NCI-H2196 treated with DMSO at 0.1 percent for 48 hours (cell line): ENCODE data around the gene NCKAP1.
"Not testable (repeated sequence)": the region's sequence is repeated elsewhere in the genome, so short reads cannot be mapped to it uniquely, and the experiment has no call there.

Experiments
- DNase-seq: peaks from one replicate; lab custom pipeline; 2025; ENCODE audit not compliant: unreplicated experiment; lab: John Stamatoyannopoulos, UW

Gene NCKAP1

DNA sequence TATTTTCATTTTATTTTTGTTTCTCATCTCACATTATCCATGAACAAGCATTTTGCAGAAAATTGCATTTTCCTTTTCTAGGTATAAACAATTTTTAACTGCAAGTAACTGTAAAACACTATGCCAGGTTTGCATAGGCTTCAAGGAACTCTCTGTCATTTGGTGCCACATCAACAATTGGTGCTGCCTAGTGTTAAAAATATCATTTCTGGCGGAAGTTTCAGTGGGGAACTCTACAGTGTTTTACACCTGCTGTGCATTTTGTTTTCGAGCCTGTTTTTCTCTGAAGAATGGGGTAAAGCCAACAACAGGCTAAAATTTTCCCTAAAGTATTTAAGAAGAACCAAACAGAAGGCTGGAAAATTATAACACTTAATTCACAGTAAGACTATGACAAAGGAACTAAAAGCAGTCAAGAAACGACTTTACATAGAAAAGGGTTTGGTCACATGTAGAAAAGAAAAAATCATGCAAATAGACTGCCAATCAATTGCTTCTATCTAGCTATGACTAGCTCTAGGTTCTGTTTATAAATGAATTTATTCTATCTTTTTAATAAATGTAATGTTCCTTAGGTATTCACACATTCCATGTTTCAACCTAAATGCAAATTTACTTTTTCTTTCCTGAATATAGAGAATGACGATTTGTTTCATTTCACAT, 150.4 kb downstream of the NCKAP1 start:
- no peak for DNase-seq

DNA sequence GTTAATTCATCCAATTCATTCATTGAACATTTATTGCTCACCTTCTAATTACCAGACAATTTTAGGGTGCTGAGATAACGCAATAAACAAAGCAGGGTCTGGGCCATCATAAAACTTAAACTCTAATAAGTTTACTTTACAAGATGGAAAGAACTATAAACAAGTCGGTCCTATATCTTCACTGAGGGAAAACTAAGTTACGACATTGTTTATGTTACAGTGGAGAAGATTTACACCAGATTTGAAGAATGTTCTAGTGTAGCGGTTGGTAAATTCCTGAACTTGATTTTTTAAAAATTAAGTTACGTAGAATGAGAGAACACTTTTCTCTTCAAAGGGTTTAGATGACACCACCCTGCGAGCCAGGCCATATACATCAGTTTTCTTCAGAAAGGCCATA, 151.2 kb downstream of the NCKAP1 start:
- DNase-seq, result no peak

DNA sequence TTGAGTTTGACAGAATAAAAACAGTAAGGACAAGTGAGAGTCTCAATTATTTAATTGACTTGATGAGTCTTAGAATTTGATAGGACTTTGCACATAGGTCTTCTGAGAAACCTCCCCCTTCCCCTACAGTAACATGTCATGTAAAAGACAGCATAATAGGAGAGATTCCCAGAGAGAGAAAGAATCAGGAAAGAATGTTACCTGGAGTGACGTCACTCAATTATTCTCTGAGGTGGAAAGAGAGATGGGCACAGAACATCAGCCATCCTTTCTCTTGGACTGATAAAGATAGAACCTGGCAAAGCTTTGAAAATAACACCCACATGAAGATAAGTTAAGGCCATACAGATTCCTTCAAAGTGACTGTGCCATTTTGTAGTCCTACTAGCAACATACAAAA, 152.5 kb downstream of the NCKAP1 start:
- no peak for DNase-seq

DNA sequence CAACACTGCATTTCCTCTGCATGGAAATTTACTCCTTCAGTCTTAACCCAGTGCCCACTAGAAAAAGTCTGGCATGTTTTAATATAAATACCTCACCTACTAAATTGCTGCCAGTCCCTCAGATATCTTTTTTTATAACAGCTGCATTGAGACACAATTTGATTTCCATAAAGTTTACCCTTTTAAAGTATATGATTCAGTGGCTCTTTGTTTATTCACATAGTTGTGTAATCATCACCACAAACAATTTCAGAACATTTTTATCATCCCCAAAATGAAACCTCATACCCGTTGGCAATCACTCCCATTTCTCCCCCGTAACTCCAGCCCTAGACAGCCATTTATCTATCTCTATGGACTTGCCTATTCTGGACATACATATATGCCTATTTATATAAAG, 154.8 kb downstream of the NCKAP1 start:
- no peak for DNase-seq

DNA sequence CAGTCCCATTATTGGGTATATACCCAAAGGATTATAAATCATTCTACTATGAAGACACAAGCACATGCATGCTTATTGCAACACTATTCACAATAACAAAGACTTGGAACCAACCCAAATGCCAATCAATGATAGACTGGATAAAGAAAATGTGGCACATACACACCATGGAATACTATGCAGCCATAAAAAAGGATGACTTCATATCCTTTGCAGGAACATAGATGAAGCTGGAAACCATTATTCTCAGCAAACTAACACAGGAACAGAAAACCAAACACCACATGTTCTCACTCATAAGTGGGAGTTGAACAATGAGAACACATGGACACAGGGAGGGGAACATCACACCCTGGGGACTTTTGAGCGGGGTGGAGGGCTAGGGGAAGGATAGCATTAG, 158.2 kb downstream of the NCKAP1 start:
- DNase-seq, result not testable (repeated sequence)

DNA sequence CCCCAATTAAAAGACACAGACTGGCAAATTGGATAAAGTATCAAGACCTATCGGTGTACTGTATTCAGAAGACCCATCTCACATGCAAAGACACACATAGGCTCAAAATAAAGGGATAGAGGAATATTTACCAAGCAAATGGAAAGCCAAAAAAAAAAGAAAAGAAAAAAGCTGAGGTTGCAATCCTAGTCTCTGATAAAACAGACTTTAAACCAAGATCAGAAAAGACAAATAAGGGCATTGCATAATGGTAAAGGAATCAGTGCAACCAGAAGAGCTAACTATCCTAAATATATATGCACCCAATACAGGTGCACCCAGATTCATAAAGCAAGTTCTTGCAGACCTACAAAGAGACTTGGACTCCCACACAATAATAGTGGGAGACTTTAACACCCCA, 161.6 kb downstream of the NCKAP1 start:
- DNase-seq, result not testable (repeated sequence)

DNA sequence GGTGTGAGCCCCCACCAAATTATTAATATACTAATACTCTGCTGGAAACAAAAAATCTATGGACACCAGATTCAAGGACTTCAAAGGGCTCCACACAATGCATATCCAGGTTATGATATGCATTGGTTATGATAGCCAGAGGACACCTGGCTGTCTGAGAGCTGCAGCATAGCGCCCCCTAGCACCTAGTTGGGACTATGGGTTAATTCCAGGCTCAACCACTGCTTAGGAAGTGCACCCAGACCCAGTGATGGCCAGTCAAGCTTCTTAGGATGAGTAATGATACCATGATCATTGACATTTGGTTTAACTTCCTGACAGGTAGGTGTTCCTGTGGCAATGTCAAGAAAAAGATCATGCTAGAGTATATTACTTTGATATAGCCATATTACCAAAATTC, 168.0 kb downstream of the NCKAP1 start:
- no peak for DNase-seq

DNA sequence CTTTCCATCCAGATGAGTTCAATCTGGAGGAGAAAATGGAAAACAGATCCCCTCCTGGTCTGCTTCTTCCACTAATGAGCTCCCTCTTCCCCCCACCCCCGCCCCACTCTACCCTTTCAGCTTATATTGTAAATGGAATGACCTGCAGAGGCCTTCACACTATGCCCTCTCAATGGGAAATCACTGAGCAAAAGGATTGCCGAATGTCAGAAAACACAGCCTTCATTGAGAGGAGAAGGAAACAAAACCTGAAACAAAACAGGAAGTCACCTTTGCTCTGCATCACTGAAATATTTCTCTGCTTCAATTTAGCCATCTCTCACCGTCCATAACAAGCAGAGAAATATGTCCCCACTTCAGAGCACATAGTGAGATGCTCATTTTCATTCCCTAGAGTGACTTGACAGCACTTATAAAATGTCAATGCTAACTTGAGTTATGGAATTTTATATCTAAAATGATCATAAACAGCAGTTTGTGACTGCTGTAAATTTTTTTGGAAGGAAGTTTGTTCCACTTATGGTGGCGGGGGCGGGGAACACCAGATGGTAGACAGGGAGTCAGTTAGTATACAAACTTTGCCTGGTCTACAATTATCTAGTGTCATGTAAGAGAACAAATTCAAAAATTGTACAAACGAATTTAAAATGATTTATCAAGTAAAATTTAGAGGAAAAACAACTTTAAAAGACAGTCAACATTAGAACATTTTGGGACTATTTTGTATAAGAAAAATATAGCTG, 170.0 kb downstream of the NCKAP1 start:
- no peak for DNase-seq

DNA sequence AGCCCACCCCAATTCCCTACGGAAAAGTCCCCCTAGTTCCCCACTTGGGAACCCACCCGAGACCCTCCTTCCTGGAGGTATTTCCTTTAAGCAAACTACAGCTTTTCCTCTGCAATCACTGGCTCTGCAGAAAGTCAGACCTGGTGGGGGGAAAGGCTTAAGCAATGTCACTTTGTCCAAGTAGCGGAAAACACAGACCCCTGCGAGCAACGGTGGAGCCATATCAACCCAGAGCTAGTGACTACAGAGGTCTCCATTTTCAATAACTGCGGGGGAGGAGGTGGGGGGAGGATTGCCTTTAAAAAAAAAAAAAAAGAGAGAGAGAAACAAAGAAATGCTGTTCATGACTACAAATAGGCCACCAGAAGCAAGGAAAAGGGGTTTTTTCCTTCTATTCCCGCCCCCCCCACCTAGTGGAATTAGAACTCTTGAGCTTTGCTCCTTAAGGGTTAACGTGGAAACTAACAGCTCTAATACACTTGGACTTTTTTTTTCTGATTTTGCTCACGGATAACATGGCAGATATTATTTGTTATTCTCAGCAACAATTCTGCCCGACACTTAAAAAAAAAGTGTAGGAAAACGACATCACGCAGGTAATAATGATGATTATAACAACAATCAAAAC, 170.7 kb downstream of the NCKAP1 start:
- no peak for DNase-seq

DNA sequence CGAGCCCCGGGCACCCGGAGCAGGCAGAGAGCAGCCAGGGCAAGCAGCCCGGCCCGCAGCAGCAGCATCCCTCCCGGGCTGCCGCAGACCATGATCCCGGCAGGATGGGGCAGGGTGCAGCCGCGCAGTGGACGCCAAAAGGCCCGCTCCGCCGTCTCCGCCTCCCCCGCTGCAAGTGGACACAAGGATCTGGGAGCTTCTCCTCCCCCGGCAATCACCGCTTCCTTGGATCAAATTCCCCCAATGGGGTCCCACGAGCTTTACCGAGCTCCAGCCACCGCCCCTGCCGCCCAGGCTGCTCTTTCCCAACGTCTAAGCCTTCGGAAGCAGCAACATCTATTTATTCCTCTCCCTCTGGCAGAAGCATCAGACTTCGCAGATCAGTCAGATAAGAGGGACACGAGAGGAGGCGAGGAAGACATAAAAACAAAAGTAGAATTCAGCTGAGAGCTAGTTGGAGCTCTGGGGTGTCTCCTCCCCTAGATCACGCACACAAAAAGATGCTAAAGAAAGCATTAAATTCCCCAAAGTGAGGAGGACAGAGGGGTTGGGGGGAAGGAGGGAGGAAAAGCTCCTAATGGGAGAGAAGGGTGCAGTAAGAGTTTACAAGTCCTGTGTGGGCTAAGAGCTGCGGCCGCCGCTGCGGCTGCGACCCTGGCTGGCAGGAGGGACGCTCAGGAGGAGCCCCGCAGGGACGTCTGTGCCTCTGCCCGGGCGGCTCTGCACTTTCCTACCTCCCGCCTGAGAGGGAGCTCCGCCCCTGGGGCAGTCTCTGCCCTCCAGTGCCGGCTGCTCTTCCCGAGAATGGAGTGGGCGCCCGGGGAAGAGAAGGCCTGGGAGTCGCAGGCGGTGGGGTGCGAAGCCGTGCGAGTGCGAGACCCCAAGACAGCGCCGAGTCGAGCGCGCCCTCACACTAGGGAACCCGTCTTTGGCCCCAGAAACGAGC, 171.5 kb downstream of the NCKAP1 start, which contains the start of gene FRZB:
TSS of gene FRZB (minus strand) at position 177 of the 946 bp plus-strand sequence. CDS start at position 92, 85 bp downstream.
- DNase-seq, result no peak

DNA sequence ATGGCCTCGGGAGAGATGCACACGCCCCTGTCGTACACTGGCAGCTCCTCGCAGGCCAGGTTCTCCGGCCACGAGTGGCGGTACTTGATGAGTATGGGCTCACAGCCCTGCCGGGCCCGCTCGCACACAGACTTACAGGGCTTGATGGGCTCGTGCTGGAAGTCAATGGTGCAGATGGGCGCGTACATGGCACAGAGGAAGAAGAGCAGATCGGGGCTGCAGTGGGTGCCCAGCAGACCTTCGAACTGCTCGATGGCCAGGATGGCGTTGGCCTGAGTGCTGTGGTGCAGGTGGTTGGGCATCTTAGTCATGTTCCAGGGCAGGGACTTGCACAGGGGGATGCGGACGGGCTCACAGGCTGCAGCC, 172.2 kb downstream of the NCKAP1 start:
- DNase-seq, result no peak

DNA sequence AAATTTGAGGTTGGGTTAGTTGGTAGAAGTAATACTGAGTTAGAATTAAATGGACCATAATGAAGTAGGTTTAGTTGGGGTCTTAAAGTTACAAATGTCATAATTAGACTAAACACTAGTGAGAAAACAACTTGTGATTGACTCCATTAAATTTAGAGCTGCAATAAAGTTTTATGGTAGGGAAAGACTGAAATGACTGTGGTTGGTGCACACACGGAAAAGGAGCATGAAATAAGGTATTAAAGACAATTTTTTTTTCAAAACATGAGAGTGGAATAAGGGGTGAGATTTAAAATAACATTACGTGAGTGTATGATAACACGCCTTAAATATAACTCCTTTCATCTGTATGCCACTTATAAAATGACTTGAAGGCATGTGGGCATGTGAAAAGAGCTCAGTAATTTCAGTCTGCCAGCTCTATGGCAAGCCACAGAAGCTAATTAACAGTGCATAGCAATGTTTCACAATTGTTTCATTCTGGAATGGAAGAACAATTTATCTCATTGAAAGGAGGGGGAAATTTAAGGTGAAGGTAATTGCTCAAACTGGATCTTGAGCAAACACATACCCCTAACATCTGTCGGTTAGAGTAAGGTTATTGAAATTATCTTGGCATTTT, 173.2 kb downstream of the NCKAP1 start:
- no peak for DNase-seq

DNA sequence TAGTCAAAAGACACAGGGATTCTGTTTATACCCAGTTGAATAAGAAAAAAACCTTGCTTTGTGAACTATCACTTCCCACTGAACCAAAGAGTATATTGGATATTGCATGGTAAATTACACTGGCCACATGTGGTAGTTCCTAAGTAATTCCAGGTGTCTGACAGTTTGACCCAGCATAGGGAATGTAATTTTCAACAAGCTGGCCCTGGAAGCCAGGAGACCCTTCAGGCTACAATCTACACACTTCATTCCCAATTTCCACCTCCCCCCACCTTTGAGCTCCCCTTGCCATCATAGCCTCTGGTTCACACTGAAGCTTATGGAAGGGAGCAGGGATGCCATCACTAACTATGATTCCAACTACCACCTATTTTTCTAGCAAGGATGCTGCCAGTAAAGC, 174.6 kb downstream of the NCKAP1 start:
- no peak for DNase-seq

DNA sequence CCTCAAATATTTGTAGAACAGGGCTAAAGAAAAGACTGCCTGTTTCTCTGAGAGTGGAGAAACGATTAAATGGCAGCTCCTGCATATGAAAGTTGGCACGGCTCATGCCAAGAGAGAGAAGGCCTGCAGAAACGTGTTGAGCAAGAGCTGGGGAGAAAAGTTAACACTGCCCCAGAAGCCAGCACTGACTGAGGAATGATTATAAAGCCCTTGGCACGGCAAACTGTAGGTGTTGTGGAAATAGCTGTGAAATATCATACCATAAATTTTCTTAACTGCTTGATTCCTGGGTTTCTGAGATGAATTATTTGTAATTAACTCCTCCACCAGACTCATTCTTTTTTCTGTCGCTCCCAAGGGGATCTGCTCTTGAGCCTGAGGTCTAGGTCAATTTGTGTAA, 176.2 kb downstream of the NCKAP1 start:
- no peak for DNase-seq

DNA sequence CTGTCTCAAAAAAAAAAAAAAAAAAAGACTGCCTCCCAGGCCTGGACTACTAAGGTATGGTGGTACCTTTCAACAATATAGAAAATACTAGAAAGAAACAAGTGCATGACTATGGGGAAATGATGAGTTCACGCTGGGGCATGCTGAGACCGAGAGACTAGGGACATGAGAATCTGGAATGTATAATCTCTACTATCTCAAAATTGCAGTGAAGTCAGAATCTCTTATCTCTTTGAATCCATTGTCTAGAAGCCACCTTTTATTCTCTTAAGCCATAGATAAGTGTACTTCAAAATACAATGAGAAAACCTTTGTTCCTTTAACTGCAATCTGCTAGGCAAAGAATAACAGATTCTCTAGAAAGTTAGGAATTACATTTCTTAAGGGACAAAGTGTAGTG, 177.4 kb downstream of the NCKAP1 start:
- DNase-seq, result no peak
